H1 (cell line): ENCODE results near the gene MS4A8.
"Not testable (repeated sequence)": the region's sequence is repeated elsewhere in the genome, so short reads cannot be mapped to it uniquely, and the experiment has no call there.

Experiments
- CREB1 ChIP-seq: IDR thresholded peaks from 2 replicates; pipeline ENCODE4 v1.6.1; 2012; ENCODE audit warnings: inconsistent platforms
- EZH2 ChIP-seq: fragments of 200-600 bp; sonication (generic); IDR thresholded peaks from 2 replicates; pipeline ENCODE4 v1.7.1; 2012; ENCODE audit warnings: low read depth, mild to moderate bottlenecking, moderate library complexity, low read length, inconsistent platforms; ENCODE audit not compliant: severe bottlenecking
- JUN ChIP-seq: IDR thresholded peaks from 2 replicates; pipeline ENCODE4 v1.6.1; 2011; ENCODE audit warnings: low read depth, mild to moderate bottlenecking, improper control_type of control experiment, low read length
- KDM4A ChIP-seq: IDR thresholded peaks from one replicate; pipeline ENCODE4 v1.7.1; 2012; ENCODE audit warnings: low read depth, mild to moderate bottlenecking, moderate library complexity, low read length, inconsistent platforms; ENCODE audit not compliant: severe bottlenecking
- PHF8 ChIP-seq: fragments of 200-600 bp; sonication (generic); conservative IDR thresholded peaks from 2 replicates; pipeline ENCODE4 v1.7.1; 2012; ENCODE audit warnings: low read depth, mild to moderate bottlenecking, inconsistent platforms, low read length, moderate library complexity
- SIRT6 ChIP-seq: IDR thresholded peaks from one replicate; pipeline ENCODE4 v1.7.1; 2012; ENCODE audit warnings: low read length, inconsistent platforms
- TF ChIP-seq, protein P1 (sequence below), 3 experiments: IDR thresholded peaks; 1 replicate in 2 of 3; 2 replicates in 1 of 3; pipeline versions ENCODE4 v1.5.1 to v1.6.1; 2011; ENCODE audit warnings: low read length in 3 of 3, mild to moderate bottlenecking in 3 of 3, inconsistent platforms in 2 of 3, low read depth in 1 of 3, moderate library complexity in 1 of 3; ENCODE audit not compliant: insufficient read depth in 1 of 3; ENCODE audit errors: control extremely low read depth in 1 of 3
- TF ChIP-seq, protein P2 (sequence below): IDR thresholded peaks from 2 replicates; pipeline ENCODE4 v1.6.1; 2011; ENCODE audit warnings: low read depth, mild to moderate bottlenecking, low read length; ENCODE audit not compliant: insufficient read depth
- TF ChIP-seq, protein P3 (sequence below): IDR thresholded peaks from 2 replicates; pipeline ENCODE4 v1.6.1; 2012; ENCODE audit warnings: inconsistent platforms

DNA sequence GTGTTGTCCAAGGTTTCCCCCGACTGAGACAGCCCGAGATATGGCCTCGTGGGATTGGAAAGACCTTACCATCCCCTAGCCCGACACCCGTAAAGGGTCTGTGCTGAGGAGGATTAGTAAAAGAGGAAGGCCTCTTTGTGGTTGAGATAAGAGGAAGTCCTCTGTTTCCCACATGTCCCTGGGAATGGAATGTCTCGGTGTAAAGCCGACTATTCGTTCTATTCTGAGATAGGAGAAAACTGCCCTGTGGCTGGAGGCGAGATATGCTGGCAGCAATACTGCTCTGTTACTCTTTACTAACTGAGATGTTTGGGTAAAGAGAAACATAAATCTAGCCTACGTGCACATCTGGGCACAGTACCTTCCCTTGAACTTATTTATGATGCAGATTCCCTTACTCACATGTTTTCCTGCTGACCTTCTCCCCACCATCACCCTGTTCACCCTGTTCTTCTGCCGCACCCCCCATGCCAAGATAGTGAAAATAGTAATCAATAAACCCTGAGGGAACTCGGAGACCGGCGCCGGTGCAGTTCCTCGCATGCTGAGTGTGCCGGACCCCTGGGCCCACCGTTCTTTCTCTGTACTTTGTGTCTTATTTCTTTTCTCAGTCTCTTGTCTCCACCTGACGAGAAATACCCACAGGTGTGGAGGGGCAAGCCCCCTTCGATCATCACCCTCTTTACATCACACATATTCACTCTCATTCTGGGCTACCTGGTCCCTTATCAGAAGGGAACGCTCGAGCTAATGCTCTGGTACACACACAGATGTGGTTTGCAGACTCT, 60.2 kb downstream of the MS4A8 start:
- TF ChIP-seq KDM4A, JUN, EZH2, CREB1, SIRT6, PHF8: not testable (repeated sequence)
- TF ChIP-seq, protein P1, sequence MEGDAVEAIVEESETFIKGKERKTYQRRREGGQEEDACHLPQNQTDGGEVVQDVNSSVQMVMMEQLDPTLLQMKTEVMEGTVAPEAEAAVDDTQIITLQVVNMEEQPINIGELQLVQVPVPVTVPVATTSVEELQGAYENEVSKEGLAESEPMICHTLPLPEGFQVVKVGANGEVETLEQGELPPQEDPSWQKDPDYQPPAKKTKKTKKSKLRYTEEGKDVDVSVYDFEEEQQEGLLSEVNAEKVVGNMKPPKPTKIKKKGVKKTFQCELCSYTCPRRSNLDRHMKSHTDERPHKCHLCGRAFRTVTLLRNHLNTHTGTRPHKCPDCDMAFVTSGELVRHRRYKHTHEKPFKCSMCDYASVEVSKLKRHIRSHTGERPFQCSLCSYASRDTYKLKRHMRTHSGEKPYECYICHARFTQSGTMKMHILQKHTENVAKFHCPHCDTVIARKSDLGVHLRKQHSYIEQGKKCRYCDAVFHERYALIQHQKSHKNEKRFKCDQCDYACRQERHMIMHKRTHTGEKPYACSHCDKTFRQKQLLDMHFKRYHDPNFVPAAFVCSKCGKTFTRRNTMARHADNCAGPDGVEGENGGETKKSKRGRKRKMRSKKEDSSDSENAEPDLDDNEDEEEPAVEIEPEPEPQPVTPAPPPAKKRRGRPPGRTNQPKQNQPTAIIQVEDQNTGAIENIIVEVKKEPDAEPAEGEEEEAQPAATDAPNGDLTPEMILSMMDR (IDR thresholded peaks at IDR 0.05; ENCODE audit: control extremely low read depth in 1 of 3, insufficient read depth in 1 of 3, low read depth in 1 of 3, low read length in 3 of 3) = not testable (repeated sequence)
- TF ChIP-seq, protein P2, sequence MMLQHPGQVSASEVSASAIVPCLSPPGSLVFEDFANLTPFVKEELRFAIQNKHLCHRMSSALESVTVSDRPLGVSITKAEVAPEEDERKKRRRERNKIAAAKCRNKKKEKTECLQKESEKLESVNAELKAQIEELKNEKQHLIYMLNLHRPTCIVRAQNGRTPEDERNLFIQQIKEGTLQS = not testable (repeated sequence)
- TF ChIP-seq, protein P3, sequence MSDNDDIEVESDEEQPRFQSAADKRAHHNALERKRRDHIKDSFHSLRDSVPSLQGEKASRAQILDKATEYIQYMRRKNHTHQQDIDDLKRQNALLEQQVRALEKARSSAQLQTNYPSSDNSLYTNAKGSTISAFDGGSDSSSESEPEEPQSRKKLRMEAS = not testable (repeated sequence)
